Measurements from ENCODE around the gene TEAD2.

The TEAD2 gene

GRCh38 chr19:49362048-49362928 lies at the start of gene TEAD2:
Gene TEAD2 (minus strand): TSS chr19:49362416. CDS start chr19:49360075, 2,341 bp downstream.
- no peak for DNase-seq (ENCODE audit: low read depth)
- peak within 1 kb of the TSS; percentile 88 for H3K4me3 ChIP-seq (ENCODE audit: low read length)
- no peak for TF ChIP-seq CTCF (conservative IDR thresholded peaks at IDR 0.05; ENCODE audit: low read depth, low read length)

DNA sequence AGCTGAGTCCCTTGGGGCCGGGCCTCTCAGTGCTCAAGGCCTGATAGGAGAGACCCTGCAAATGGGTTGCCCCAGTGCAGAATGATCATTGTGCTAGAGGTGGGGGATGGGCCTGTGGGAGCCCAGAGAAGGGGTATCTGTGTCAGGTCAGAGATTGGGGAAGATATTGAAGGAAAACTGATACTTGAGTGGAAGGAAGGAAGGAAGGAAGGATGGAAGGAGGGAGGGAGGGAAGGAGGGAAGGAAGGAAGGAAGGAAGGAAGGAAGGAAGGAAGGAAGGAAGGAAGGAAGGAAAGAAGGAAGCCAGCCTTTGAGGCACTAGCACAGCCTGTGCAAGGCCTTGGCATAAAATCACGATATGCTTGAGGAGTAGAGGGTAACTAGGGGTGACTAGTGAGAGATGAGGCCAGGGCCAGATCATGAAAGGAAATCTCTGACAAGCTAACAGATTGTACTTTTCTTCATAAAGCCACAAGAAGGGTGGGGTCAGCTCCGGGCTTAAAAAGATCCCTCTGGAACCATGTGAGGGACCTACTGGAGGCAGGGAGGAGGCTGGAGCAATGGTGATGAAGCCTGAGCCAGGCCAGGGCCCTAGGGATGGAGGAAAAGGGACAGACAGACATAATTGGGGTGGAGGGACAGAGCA lies 49.6 kb upstream of the TEAD2 start:
- no peak overlapping the region for H3K4me3 ChIP-seq (ENCODE audit: low read length)
- no peak for DNase-seq (ENCODE audit: low read depth)
- no peak for TF ChIP-seq CTCF (conservative IDR thresholded peaks at IDR 0.05; ENCODE audit: low read depth, low read length)

GRCh38 chr19:49409441-49410029 lies 47.3 kb upstream of the TEAD2 start:
- TF ChIP-seq CTCF (conservative IDR thresholded peaks at IDR 0.05; ENCODE audit: low read depth, low read length) = no peak
- DNase-seq (ENCODE audit: low read depth) = no peak
- no peak overlapping the region for H3K4me3 ChIP-seq (ENCODE audit: low read length)

- no peak overlapping the region for H3K4me3 ChIP-seq (ENCODE audit: low read length)
- DNase-seq (ENCODE audit: low read depth) = no peak
- no peak for TF ChIP-seq CTCF (conservative IDR thresholded peaks at IDR 0.05; ENCODE audit: low read depth, low read length)
These were observed 46.7 kb upstream of the TEAD2 start for GRCh38 chr19:49408816-49409440.

- TF ChIP-seq CTCF (conservative IDR thresholded peaks at IDR 0.05; ENCODE audit: low read depth, low read length) = no peak
- no peak overlapping the region for H3K4me3 ChIP-seq (ENCODE audit: low read length)
- no peak for DNase-seq (ENCODE audit: low read depth)
These were observed 45.3 kb upstream of the TEAD2 start for GRCh38 chr19:49407482-49408015.

GRCh38 chr19:49407079-49407478 lies 44.9 kb upstream of the TEAD2 start:
- no peak overlapping the region for H3K4me3 ChIP-seq (ENCODE audit: low read length)
- no peak for TF ChIP-seq CTCF (conservative IDR thresholded peaks at IDR 0.05; ENCODE audit: low read depth, low read length)
- DNase-seq (ENCODE audit: low read depth) = no peak
